ENCODE data around the gene CDC42.

Gene CDC42

DNA sequence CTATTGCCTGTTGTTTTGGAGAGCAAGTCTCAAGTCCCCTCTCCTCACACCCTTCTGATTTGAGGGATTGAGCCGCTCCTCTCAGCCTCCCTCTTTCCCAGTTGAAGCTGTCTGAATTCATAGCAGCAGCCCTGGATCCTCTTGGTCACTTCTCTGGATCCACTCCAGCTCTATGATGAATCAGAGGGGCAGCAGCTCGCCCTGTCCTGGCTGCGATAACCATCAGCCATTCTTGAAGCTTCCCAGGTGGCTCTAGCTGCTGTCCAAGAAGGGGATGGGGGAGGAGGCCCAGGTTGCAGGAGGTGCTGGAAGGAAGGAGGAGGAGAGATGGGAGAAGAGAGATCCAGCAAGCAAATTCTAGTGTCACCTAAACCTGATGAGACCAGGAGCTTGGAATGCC is 59.1 kb downstream of the CDC42 start:
- no peak for FAIRE-seq

DNA sequence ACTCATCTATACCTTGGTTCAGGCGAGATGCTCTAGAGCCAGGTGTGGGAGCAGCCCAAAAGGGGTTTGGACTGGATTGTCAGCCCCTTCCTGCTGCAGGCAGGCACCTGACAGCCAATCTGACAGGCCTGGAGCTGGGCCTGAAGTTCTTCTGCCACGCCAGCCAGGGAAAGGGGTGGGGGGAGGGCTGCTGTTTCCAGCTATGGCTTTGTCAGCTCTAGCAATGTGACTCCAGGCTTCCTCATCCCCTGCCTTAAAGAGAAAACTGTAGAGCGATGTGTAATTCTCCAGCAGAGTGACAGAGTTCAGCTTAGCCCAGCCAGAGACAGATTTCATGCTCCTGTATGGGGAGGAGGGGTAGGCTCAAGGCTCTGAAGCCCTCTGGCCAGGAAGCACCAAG is 60.0 kb downstream of the CDC42 start:
- FAIRE-seq: no peak

DNA sequence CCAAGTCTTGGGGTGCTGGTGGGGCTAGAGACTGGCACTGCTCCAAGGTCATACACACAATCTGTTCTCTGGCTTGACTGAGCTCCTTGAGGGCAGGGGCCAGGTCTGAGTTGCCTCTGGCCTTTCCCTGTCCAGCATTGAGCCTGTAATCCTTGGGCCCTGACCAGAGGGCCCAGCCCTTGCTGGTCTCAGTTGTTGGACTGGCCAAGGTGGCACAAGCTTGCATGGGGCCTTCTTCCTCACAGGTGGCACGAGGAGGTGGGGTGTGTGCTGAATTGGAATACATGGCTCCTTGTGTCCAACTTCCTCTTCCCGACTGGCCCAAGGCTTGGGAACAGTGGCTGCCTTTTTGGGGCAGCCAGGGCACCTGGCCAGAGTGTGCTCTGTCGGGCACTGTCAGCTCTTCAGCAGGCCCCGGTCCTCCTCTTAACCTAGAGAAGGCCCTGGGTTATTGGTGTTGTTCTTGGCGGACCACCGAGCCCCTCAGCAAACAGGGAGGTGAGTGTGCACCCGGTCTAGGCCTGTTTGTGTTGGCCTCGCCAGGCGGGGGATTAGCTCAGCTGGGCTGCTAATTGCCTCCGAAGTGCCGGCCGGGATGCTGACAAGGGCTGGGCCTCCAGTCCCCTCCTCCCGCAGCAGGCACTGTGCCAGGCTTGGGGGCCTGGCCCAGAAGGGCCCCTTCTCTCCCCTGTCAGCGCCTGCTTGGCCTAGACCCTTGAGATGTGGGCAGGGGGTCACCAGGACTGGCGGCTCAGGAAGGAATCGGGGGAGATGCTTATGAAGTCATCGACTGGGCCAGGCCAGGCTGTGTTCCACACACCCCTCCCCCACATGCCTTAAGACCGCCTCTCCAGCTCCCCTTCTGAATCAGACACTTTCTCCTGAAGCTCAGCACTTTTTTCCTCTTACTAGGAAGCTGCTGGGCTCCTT is 61.8 kb downstream of the CDC42 start:
- FAIRE-seq: no peak

DNA sequence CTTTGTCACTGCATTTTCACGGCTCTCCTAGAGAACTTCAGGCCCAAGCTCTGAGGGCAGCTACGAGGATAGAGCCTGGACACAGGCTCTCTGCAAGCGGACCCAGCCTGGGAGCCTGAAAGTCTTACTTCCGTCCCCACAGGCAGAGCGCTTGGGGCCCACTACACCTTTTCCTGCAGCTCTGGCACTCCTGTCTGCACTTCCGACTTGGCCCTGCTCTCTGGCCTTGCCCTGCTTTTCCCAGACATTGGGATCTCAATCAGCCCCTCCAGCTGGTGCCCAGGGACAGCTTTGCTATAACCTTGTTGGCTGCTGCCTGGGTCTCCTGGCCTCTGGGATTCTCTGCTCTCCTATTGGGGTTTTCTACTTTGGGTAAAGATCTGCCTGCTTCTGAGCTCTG is 62.8 kb downstream of the CDC42 start:
- FAIRE-seq: no peak

DNA sequence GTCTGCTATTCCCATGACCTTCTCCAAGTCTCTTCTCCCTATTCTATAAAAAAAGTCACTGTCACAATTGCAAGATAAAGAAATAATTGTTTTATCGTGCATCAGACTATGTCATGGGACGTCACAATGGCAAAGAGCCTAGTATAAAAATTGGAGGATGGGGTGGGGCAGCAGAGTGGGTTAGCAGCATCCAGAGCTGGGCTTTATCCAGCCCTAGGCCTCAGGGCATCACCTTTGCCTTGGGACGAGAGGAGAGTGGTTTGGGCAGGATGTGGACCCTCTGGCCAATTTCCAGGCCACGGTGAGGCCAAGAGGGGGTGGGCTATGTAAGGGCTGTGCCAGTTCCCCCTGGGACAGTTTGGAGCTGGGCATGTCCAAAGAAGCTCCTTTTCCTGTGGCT is 64.7 kb downstream of the CDC42 start:
- FAIRE-seq: no peak

DNA sequence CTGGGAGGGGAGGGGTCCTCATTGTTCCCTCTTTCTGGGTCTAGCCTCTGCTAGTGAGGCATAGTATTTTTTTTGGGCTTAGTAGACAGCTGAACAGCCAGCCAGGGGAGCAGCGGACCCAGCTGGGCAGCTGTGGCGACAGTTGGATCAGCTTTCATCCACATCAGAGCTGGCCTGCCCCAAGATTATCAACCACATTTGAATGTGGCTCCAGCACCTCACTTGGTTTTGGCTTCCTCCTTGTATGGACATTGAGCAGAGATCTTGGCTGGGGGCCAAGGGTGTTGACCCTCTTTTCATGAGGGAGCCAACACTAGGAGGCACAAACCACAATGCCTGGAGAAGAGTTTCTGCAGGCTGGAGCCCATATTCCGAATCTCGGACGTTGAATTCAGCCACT is 65.3 kb downstream of the CDC42 start:
- FAIRE-seq: no peak

DNA sequence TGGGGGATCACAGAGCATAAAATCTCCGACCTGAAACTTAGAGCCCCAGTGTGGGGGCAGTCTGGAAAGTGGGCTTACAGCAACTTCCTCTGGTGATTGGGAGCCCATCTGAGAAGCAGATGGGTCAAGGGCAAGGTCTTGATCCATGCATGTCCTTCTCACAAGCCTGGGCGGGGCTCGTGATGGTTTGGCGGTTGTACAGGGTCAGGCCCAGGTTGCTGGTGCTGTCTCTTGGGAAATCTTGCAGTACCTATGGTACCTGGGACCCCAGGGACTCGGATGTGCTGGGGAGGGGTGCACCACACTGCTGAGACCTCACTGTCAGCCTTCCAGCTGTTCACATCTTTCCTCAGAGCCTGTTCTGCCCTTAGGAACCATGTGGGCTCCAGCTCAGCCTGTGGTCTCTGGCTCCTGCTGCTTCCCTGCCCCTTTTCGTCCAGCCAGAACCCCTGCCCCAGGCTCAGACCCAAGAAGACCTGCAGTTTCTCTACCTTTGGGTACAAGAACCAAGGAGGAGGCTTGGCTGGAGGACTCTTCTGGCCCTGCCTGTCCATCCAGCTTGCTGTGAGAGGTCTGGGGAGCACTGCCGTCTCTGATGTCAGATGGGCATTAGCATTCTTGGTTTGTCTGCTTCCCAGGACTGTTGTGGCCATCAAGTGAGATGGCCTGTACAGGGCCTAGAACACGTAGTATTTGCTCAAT is 65.9 kb downstream of the CDC42 start:
- no peak for FAIRE-seq

DNA sequence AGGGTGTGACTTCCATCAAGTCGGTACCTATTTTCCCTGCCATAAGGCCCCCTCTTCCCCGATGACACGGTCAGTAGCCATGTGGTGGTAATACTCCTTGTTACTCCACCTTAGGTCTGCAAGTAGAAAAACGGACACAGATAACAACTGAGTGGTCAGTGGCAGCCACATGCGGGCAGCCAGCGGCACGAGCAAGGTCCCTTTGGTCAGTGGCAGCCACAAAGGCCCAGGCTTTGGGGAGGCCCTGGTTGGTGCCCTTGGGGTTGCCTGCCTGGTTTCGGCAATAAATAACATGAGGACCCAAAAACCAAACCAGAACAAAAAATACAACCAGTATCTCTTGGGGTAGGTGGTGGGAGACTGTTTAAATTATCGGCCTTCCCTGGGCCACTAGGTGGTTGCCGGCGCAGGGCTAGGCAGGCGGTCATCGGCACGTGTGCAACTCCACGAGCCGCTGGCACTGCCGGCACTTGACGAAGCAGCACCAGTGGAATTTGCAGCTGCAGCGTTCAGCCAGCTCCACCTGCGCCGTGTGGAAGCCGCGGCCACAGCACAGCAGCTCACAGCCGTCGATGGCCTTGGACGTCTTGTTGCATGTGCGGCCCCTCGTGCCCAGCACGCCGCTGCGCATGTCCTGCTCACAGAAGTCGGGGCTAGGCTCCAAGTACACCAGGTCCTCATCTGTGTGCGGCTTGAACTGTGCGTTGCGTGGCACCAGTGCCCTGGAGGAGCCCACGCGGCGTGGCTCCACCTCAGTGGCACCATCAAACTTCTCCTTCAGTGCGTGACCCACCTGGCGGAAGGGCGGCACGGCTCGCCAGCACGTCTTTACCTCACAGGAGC is 67.3 kb downstream of the CDC42 start:
- FAIRE-seq: no peak

DNA sequence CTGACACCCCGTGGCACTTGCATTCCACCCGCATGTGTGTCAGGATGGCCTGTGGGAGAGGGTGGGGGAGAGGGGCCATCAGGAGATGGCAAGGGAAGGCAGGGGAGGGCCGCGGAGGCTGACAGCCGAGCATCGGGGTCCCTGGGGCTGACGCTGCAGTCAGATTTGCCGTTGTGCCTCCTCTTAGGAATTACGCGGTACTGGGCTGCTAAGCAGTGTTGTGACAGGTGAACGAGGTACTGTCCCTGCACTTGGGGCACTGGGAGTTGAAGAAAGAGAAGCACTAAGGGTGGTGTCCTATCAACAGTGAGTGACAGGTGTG is 67.9 kb downstream of the CDC42 start:
- FAIRE-seq: no peak

DNA sequence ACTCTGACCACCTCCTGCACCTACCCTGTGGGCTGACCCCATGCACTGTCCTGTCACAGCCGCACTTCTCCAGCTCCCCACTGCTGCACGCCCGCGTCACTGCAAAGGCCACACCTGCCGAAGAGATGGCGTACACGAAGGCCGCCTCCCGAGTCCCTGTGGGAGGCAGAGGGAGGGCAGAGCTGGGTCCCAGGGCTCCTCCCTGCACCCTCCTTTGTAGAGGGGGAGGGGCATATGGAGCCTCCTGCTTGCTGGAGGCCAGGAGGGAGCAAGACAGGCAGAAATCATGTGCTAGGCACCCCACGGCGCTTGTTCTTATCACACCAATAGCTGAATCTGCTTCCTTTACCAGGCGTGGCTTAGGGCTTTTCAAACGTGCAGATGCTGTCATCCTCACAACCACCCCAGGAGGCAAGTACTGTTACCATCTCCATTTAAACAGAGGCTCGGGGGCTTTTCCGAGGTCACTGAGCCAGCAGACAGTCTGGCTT is 69.0 kb downstream of the CDC42 start:
- no peak for FAIRE-seq

DNA sequence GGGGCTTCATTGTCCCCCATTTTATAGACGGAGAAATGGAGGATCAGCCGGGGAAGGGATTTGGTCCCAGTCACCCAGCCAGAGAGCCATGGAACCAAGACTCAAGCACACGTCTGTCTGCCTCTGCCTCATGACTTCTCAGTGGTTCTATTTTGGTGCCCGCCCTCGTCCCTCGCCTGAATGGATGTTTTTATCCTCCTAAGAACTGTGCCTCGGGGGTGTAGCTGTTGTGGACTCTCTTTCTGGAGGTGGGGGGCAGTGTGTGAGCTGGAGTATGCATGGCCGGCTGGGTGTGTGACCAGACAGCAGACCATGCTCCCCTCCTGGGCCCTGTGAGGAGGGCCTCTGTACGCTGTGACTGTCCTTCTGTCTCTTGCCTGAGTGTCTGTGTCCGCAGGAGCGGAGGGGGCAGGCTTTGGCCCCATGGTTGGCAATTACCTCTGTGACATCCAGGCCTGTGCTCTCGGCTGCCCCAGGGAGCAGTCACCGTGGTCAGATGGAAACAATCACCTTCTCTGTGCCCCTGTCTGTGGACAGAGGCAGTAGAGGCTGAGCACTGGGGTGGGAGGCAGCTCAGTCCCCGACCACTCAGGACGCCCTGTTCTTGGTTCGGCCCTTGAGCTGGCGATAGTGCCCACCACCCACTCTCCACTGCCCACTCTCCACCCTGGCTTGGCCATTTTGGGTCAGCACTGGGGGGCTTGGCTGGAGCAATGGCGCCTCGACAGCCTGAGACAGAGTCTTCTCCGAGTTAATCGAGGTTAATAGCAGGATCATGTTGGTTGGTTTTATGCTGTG is 70.0 kb downstream of the CDC42 start:
- FAIRE-seq: no peak

DNA sequence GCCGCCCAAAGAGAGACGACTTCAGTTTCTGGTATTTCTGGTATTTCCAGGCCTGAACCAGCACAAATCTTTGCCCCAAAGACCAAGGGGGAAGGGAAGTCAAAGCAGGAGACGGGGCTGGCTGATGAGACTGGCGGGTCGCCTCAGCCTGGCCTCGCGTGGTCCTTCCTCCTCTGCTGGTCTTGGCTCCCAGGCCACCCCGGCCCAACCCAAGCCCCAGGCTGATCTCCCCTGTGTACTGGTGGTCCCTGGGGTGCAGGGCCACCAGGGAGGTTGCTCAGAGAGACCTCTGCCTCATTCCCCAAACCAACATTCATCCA is 70.5 kb downstream of the CDC42 start:
- no peak for FAIRE-seq

DNA sequence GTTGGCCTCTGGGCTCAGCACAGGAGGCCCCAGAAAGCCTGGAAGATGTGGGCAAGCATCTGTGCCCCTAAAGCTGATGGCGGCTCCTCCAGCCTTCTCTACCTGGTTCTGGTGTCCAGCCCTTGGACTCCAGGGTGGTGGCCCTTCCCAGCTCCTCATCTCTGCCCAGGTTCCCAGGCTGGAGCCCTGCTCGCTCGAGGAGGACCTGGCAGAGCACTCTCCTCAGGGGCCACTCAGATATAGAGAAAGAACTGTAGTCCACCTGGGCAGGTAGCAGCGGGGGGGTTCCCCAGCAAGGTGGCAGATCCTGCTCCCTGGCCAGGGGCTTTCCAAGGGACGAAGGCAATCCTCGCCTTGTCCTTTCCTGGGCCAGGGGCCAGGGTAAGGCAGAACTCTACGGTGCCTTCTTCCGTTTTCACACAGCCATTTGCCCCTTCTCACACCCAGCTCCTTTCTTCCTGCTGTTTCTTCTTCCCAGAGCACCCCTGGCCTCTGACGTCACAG is 71.4 kb downstream of the CDC42 start:
- FAIRE-seq: no peak

DNA sequence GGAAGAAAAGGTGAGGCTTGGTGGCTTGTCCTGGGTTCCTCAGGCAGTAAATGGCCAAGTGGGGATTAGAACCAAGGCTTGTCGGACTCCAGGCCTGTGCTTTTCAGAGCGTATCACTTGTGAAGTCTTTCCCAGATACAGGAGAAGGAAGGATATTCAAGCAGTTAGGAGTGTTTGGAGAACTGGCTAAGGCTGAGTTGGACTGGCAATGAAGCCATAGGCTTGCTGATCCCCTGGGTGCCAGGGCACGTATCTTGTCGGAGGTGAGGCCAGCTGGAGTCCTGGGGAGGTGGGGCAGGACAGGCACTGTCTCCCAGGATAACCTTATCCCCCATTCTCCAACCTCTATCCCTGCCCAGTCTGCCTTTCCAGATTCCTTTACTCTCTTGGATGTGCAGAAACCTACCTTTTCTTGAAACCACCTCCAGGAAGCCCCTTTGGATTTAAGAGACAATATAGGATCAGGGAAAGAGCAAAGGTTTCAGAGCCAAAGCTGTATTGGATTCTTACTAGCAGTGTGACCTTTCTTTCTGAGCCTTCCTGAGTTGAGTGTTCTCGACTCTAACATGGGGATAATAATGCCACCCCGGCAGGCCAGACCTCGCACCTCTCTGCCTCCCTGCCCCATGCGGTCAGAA is 72.2 kb downstream of the CDC42 start:
- no peak for FAIRE-seq

DNA sequence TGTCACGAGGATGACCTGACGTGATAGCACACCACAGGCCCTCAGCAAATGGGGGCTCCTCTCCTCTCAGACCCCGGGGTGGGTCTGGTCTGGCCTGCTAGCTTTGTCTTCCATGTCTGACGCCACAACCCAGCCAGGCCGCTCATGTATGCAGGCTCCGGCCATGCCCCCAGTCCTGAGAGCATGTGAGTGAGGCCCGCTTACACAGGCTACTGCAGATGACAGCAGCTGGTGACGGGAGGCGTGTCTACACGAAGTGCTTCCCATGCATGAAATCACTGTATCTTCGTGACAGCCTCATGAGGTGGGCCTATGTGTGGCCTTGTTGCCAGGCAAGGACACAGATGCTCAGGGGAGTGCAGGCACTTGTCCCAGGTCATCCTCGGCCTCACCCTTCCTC is 74.0 kb downstream of the CDC42 start:
- FAIRE-seq: no peak

DNA sequence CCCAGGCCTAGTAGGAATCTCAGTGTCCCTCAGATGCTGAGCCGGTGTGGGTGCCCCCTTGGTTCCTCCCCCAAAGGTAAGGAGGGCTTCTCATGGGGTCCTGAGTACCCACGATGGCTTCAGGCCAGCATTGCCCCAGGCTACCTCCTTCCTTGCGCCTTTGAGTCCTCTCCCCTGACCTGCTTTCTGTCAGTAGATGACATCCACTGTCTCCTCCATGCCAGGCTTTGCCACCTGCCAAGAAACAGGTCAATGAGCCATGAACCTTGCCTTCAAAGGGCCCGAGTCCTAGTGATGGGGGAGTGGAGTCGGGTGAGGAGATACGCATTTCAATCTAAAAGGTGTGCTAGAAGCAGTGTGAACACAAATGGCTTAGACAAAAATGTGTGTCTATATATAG is 74.7 kb downstream of the CDC42 start:
- no peak for FAIRE-seq

DNA sequence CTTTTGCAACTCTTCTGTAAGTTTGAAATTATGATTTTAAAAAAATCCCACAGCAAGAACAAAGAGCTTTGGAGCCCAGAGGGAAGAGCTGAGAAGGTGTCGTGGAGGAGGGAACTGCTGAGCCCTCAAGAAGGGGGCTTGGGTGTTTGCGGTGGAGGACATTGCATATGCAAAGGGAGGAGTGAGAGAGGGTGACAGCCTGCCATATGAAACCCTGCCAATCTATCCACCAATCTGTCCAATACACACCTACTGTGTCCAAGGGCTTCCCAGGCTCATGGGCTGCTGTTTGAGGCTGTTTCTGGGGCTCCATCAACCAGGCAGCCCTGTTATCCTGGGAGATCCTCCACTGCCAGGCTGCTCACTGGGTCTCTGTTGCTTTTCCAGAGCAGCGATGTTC is 75.2 kb downstream of the CDC42 start:
- FAIRE-seq: no peak

DNA sequence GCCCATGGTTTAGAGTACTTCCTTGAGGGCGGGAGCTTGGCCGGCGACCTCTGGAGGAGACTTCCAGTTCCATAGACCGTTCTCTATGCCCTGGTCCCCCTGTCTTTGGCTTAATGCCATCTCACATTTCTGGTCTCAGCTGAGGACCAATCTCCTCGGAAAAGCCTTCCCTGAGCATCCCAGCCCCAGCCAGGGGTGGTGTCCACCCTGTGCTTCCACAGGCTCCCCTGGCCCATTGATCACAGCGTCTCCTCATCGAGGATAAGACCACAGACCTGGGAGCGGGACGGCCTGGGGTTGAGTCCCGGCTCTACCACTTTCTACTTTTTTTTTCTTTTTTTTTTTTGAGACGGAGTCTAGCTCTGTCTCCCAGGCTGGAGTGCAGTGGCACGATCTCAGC is 75.9 kb downstream of the CDC42 start:
- no peak for FAIRE-seq

DNA sequence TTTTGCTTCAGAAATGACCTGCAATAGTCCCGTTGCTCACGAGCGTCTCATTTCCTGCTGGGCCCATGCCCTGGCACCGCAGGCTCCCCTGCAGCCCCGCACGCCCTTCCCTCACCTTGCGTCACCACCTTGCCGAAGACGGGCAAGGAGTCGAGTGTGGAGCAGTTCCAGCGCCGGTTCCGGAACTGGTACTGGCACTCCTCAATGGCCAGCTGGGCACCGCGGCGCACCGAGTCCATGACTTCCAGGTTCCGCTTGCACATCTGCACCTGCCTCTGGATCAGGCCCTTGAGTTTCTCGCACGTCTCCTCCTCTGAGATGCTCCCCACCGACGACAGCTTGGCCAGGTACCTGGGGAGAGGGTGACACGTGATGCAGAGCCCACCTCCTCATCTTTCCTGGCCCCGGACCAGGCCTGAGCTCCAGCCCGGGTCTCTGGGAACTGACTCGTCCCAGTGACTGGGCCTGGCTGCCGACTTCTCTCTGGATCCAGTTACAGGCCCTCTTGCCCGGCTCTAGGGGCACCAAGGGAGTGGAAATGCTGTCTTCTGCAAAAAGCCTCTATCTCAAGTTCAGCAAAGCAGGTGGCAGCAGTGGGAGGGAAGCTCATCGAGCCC is 77.1 kb downstream of the CDC42 start:
- no peak for FAIRE-seq

DNA sequence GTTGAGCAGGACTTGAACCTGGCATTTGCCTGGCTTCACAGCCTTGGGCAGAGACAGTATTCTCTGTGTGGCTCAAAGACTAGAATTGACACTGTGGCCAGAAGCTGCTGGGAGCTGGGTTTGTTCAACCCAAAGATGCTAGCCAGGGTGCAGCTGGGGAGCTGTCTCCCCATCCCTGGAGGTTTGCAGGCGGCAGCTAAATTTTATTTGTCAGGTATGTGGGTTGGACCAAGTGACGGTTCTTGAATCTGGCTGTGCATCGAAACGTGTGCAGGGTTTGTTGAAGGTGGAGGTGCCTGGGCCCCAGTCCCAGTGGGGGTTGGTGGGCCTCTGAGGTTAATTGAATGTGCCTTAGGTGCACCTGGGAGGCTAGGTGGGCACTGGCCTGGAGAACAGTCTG is 78.6 kb downstream of the CDC42 start:
- no peak for FAIRE-seq

DNA sequence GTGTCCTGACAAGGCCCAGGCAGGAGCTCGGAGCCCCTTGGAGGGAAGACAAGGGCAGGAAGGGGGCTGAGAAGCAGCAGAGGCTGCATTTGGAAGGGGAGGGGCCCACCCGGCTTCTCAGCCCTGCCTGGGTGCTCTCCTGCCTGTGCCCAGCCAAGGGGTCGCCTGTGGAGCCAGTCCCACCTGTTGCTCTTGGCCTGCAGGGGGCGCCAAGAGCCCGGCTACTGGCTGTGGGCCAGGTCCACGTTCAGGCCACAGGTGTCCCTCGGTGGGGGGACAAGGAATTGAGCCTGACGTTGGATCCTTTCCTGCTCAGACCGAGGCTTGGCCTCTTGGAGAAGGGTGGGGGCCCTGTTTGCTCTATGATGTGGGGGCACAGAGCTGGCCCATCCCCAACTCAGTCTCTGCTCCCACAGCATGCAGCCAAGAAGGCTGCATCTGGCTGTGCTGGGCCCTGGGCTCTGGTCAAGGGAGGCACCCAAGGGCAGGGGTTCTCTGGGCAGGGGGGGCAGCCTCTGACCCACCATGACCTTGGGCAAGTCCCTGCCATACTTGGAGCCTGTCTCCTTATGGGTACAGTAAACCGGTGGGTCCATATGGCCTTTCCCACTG is 79.5 kb downstream of the CDC42 start:
- no peak for FAIRE-seq

Measured in A204.1 (cell line).